Fibroblast of lung (primary cell): ENCODE data around the gene GATA1.

Source experiments
- CTCF ChIP-seq, 2 donors: IDR thresholded peaks in 1 of 2; conservative IDR thresholded peaks in 1 of 2; 1 replicate in 1 of 2; 2 replicates in 1 of 2; pipeline ENCODE4 v1.5.1; 2011 to 2012; ENCODE audit warnings: low read length in 2 of 2, control low read depth in 1 of 2, inconsistent platforms in 1 of 2, low read depth in 1 of 2, mild to moderate bottlenecking in 1 of 2
- EZH2 ChIP-seq: IDR thresholded peaks from 2 replicates; pipeline ENCODE4 v1.5.1; 2012; ENCODE audit warnings: low read length, control low read depth, mild to moderate bottlenecking; ENCODE audit errors: missing control alignments

GRCh38 chrX:48791063-48791820 lies 4.9 kb downstream of the GATA1 start:
- TF ChIP-seq EZH2 (no peak), CTCF (conservative IDR thresholded peaks at IDR 0.05 in 1 of 2, IDR thresholded peaks at IDR 0.05 in 1 of 2; ENCODE audit: low read depth in 1 of 2, low read length in 2 of 2) (no peak)
